Measurements from ENCODE around the gene AGAP4.
"Not testable (repeated sequence)": the region's sequence is repeated elsewhere in the genome, so short reads cannot be mapped to it uniquely, and the experiment has no call there.

DNA sequence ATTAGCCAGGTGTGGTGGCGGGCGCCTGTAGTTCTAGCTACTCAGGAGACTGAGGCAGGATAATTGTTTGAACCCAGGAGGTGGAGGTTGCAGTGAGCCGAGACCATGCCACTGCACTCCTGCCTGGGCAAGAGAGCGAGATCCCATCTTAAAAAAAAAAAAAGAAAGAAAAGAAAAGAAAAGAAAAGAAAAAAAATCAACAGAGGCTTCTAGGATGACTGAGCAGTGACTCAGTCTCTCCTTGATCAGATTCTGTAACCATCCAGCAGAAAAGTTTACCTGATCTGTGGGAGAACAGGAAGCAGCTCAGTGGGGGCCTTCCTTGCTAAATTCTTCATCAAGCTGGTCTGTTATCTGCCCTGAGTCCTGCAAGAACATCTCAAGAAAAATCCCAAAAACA, 33.2 kb downstream of the AGAP4 start:
- TF ChIP-seq EP300, CTCF, POLR2AphosphoS5 (IDR thresholded peaks at IDR 0.05): not testable (repeated sequence)
